Spleen (tissue), 3 donors: ENCODE data around the gene DPYSL3.

ENCODE experiments used
- POLR2A ChIP-seq, 3 donors: fragments of 450-650 bp; IDR thresholded peaks; one replicate each; pipeline ENCODE4 v1.5.1; 2017; ENCODE audit warnings: antibody characterized with exemption in 3 of 3, mild to moderate bottlenecking in 1 of 3
- POLR2AphosphoS5 ChIP-seq, 3 donors: sonication (generic); formaldehyde crosslinking; IDR thresholded peaks; one replicate each; pipeline ENCODE4 v1.5.1; 2017; ENCODE audit warnings: antibody characterized with exemption in 3 of 3

DNA sequence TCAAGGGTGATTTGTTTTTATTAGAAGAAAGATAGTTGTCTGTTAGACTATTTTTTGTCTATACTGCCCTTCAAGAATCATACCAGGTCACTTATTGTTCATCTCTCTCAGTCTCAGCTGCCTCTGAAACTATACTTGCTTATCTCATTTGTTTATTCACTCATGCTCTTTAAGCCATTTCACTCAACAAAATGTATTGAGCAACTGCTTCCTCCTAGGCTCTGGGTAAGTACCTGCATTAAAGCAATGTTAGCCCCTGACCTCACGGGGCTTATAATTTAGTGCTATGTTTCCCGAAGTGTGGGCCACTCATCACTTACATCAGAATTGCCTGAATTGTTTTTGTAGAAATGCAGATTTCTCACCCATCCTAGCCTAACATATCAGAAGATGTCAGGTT lies 100.9 kb downstream of the DPYSL3 start:
- TF ChIP-seq POLR2AphosphoS5 (IDR thresholded peaks at IDR 0.05), result no peak
- TF ChIP-seq POLR2A (IDR thresholded peaks at IDR 0.05), result no peak
